OCI-LY3 (cell line): ENCODE measurements around the gene TRIM10.

ENCODE experiments used
- EZH2phosphoT487 ChIP-seq: fragments of 200-600 bp; shearing (Covaris generic); IDR thresholded peaks from 2 replicates; pipeline ENCODE4 v1.6.1; 2018; ENCODE audit warnings: antibody characterized with exemption, mixed run types, low read depth
- TF ChIP-seq, protein P1 (sequence below): fragments of 200-600, 300-600 bp; sonication (generic); IDR thresholded peaks from 2 replicates; pipeline ENCODE4 v1.5.1; 2014; ENCODE audit warnings: antibody characterized with exemption, low read length, low read depth

DNA sequence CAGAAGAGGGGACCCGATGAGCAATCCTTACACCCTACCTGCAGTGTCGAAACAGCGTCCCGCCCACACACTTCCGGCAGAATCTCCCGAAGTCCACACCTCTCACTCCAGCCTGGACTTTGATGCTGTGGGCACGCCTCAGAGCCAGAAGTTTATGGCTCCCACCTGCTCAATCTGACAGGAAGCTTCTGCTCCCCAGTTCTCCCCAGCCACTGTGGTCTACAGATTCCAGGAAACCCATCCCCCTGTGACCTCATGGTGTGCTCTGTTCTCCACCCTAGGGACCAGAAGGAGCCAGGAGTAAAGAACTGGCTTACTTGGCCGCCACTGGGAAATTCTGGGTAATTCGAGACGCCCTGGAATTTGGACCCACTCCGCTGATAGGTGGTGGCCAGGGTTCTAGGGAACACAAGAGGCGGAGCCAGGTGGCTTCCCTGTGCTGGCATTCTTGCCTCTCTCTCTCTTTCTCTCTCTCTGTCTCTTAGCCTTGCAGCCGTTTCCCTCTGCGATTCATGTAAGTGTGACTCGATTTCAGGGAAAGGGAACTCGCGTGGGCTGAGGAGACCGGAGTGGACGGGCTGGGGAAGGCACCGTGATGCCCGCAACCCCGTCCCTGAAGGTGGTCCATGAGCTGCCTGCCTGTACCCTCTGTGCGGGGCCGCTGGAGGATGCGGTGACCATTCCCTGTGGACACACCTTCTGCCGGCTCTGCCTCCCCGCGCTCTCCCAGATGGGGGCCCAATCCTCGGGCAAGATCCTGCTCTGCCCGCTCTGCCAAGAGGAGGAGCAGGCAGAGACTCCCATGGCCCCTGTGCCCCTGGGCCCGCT lies 2.3 kb upstream of the TRIM10 start, which contains the start of gene TRIM15:
- TF ChIP-seq, protein P1, sequence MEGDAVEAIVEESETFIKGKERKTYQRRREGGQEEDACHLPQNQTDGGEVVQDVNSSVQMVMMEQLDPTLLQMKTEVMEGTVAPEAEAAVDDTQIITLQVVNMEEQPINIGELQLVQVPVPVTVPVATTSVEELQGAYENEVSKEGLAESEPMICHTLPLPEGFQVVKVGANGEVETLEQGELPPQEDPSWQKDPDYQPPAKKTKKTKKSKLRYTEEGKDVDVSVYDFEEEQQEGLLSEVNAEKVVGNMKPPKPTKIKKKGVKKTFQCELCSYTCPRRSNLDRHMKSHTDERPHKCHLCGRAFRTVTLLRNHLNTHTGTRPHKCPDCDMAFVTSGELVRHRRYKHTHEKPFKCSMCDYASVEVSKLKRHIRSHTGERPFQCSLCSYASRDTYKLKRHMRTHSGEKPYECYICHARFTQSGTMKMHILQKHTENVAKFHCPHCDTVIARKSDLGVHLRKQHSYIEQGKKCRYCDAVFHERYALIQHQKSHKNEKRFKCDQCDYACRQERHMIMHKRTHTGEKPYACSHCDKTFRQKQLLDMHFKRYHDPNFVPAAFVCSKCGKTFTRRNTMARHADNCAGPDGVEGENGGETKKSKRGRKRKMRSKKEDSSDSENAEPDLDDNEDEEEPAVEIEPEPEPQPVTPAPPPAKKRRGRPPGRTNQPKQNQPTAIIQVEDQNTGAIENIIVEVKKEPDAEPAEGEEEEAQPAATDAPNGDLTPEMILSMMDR, result no peak
- no peak for TF ChIP-seq EZH2phosphoT487
